Measurements from ENCODE around the gene TFAP2A. TPM values are rescaled to one million over a fixed set of nuclear protein-coding genes. Genes with fewer than 3 reads are reported as not detected.

Gene TFAP2A
- total and polyA plus RNA-seq, 2 donors (not counting 1 experiment from before 2014, with no cell fraction given), result 0.03 TPM; not detected in 1

- H3K27ac ChIP-seq (ENCODE audit: insufficient read depth, low read length), result no peak overlapping the region
- H3K36me3 ChIP-seq (ENCODE audit: control insufficient read depth, insufficient read depth, low read length), result no peaks in the 10 kb centered on the region
- no peak for DNase-seq (ENCODE audit: low read depth in 2 of 2)
- no peaks in the 10 kb centered on the region for H3K9me3 ChIP-seq (ENCODE audit: control insufficient read depth, insufficient read depth, low read depth, low read length)
- no peaks in the 10 kb centered on the region for H3K4me1 ChIP-seq (ENCODE audit: control insufficient read depth, extremely low read depth, insufficient read depth, low read length)
- no peak for TF ChIP-seq CTCF (conservative IDR thresholded peaks at IDR 0.05 in 1 of 2, IDR thresholded peaks at IDR 0.05 in 1 of 2; ENCODE audit: low read depth in 1 of 2, low read length in 2 of 2)
- peak; percentile 78 for TF ChIP-seq EZH2 (IDR thresholded peaks at IDR 0.05; ENCODE audit: low read length, missing control alignments)
- no peak overlapping the region for H3K4me3 ChIP-seq (replicated peaks in 1 of 4; ENCODE audit: control extremely low read depth in 1 of 4, insufficient read depth in 1 of 4, low read depth in 3 of 4, low read length in 4 of 4)
- H3K79me2 ChIP-seq (ENCODE audit: control insufficient read depth, insufficient read depth, low read length), result no peaks in the 10 kb centered on the region
- H4K20me1 ChIP-seq (ENCODE audit: control insufficient read depth, extremely low read depth, insufficient read depth, low read length), result no peaks in the 10 kb centered on the region
- H3K9ac ChIP-seq (ENCODE audit: insufficient read depth, low read length), result no peak overlapping the region
- H2AFZ ChIP-seq (ENCODE audit: low read length), result no peak overlapping the region
- H3K27me3 ChIP-seq (ENCODE audit: control insufficient read depth, insufficient read depth, low read length), result peaks cover 44% of the 10 kb centered on the region
- H3K4me2 ChIP-seq (ENCODE audit: extremely low read depth, insufficient read depth, low read length), result no peak overlapping the region
Measured at GRCh38 chr6:10390495-10391298, 24.2 kb downstream of the TFAP2A start.

- Histone ChIP-seq H3K27ac (ENCODE audit: insufficient read depth, low read length) (no peak overlapping the region), H3K9me3 (ENCODE audit: control insufficient read depth, insufficient read depth, low read depth, low read length) (no peaks in the 10 kb centered on the region), H3K27me3 (ENCODE audit: control insufficient read depth, insufficient read depth, low read length) (peaks cover 51% of the 10 kb centered on the region), H3K36me3 (ENCODE audit: control insufficient read depth, insufficient read depth, low read length) (no peaks in the 10 kb centered on the region), H3K4me2 (ENCODE audit: extremely low read depth, insufficient read depth, low read length) (no peak overlapping the region), H2AFZ (ENCODE audit: low read length) (no peak overlapping the region), H3K4me3 (replicated peaks in 1 of 4; ENCODE audit: control extremely low read depth in 1 of 4, insufficient read depth in 1 of 4, low read depth in 3 of 4, low read length in 4 of 4) (no peak overlapping the region), H3K79me2 (ENCODE audit: control insufficient read depth, insufficient read depth, low read length) (no peaks in the 10 kb centered on the region), H4K20me1 (ENCODE audit: control insufficient read depth, extremely low read depth, insufficient read depth, low read length) (no peaks in the 10 kb centered on the region), H3K4me1 (ENCODE audit: control insufficient read depth, extremely low read depth, insufficient read depth, low read length) (no peaks in the 10 kb centered on the region), H3K9ac (ENCODE audit: insufficient read depth, low read length) (no peak overlapping the region)
- TF ChIP-seq CTCF (conservative IDR thresholded peaks at IDR 0.05 in 1 of 2, IDR thresholded peaks at IDR 0.05 in 1 of 2; ENCODE audit: low read depth in 1 of 2, low read length in 2 of 2) (no peak), EZH2 (IDR thresholded peaks at IDR 0.05; ENCODE audit: low read length, missing control alignments) (peak; percentile 18)
- no peak for DNase-seq (ENCODE audit: low read depth in 2 of 2)
Measured at GRCh38 chr6:10389739-10390494, 25.0 kb downstream of the TFAP2A start.

Measured in fibroblast of lung (primary cell).